Thyroid gland (tissue), 4 donors: Measurements from ENCODE around the gene NXNL2. TPM values are rescaled to one million over a fixed set of nuclear protein-coding genes. Genes with fewer than 3 reads are reported as not detected.

Experiments used
- DNase-seq, 2 donors: peaks; one replicate each; pipeline ENCODE4 v3.0.0-alpha.2; 2019
- H3K27ac ChIP-seq, 3 donors: fragments of 200-600 bp; sonication (generic); 1 replicate in 2 of 3; 2 replicates in 1 of 3; pipeline ENCODE4 v1.5.1; 2016 to 2019; ENCODE audit warnings: mild to moderate bottlenecking in 1 of 3, moderate library complexity in 1 of 3
- H3K27me3 ChIP-seq: fragments of 200-600 bp; sonication (generic); one replicate; pipeline ENCODE4 v1.5.1; 2019
- H3K36me3 ChIP-seq, 2 donors: fragments of 200-600 bp; sonication (generic); one replicate each; pipeline ENCODE4 v1.5.1; 2016 to 2019
- H3K4me1 ChIP-seq, 2 donors: fragments of 200-600 bp; sonication (generic); one replicate each; pipeline ENCODE4 v1.5.1; 2017 to 2019
- H3K4me3 ChIP-seq, 3 donors: fragments of 200-600 bp; sonication (generic); replicated peaks in 1 of 3; 1 replicate in 2 of 3; 2 replicates in 1 of 3; pipeline ENCODE4 v1.5.1; 2016; ENCODE audit warnings: mild to moderate bottlenecking in 1 of 3
- H3K9me3 ChIP-seq: fragments of 200-600 bp; sonication (generic); one replicate; pipeline ENCODE4 v1.5.1; 2017
- CTCF ChIP-seq, 6 experiments: fragments of 200-600 bp in 3 of 6; fragments of 450-650 bp in 3 of 6; sonication (generic) in 3 of 6; IDR thresholded peaks; one replicate each; pipeline ENCODE4 v1.5.1; 2016 to 2019; ENCODE audit warnings: antibody characterized with exemption in 6 of 6, mild to moderate bottlenecking in 2 of 6, inconsistent platforms in 1 of 6, moderate library complexity in 1 of 6
- POLR2A ChIP-seq, 2 donors: fragments of 450-650 bp; IDR thresholded peaks; one replicate each; pipeline ENCODE4 v1.6.1; 2017; ENCODE audit warnings: antibody characterized with exemption in 2 of 2, mild to moderate bottlenecking in 2 of 2, moderate library complexity in 1 of 2
- WGBS, 2 donors: methylation state at CpG; one replicate each; pipeline ENCODE4 v1.1.5; 2017; 5-methylcytosine and 5-hydroxymethylcytosine counted together
- intact Hi-C: fragments of 100-400 bp; cut with DNase I; formaldehyde crosslinking; loops from one replicate; pipeline ENCODE4 v1.15.1; 2023
- total RNA-seq, 4 donors: library from RNA; depleted of rRNA; stranded (reverse); fragments of >200 nt; gene quantifications; one replicate each; pipeline ENCODE4 v1.2.3, GENCODE V29; 2016

Gene NXNL2
- total RNA-seq, 4 donors from 2014 or later, result 0.49 to 1.3 (median 0.81) TPM; not detected in 1

- no peak overlapping the region for H3K4me3 ChIP-seq
- DNase-seq, result no peak
- no peaks in the 10 kb centered on the region for H3K27me3 ChIP-seq
- no peaks in the 10 kb centered on the region for H3K36me3 ChIP-seq
- 92 to 94% methylated on average over 10 of the region's 10 CpGs for WGBS, 2 donors
- no peaks in the 10 kb centered on the region for H3K9me3 ChIP-seq
- intact Hi-C loops, result no loop called here
- TF ChIP-seq POLR2A (IDR thresholded peaks at IDR 0.05), result no peak
- TF ChIP-seq CTCF (IDR thresholded peaks at IDR 0.05), result no peak
- no peak overlapping the region for H3K27ac ChIP-seq
- peaks cover 7 to 17% of the 10 kb centered on the region in 2 donors for H3K4me1 ChIP-seq
Observed at GRCh38 chr9:88540251-88540763, 5.3 kb downstream of the NXNL2 start.

- Histone ChIP-seq H3K36me3 (no peaks in the 10 kb centered on the region), H3K9me3 (no peaks in the 10 kb centered on the region), H3K27ac (no peak overlapping the region), H3K4me3 (no peak overlapping the region), H3K4me1 (no peaks in the 10 kb centered on the region), H3K27me3 (no peaks in the 10 kb centered on the region)
- 61 to 68% methylated on average over 11 of the region's 11 CpGs for WGBS, 2 donors
- no peak for DNase-seq
- no peak for TF ChIP-seq POLR2A (IDR thresholded peaks at IDR 0.05)
- TF ChIP-seq CTCF (IDR thresholded peaks at IDR 0.05), result no peak
- intact Hi-C loops, result no loop called here
Observed at GRCh38 chr9:88544245-88544644, 9.3 kb downstream of the NXNL2 start.

GRCh38 chr9:88551546-88552137 lies 16.7 kb downstream of the NXNL2 start:
- no peak for DNase-seq
- Histone ChIP-seq H3K36me3 (no peaks in the 10 kb centered on the region), H3K4me3 (no peak overlapping the region), H3K27ac (no peak overlapping the region), H3K4me1 (no peaks in the 10 kb centered on the region), H3K27me3 (no peaks in the 10 kb centered on the region), H3K9me3 (no peaks in the 10 kb centered on the region)
- no peak for TF ChIP-seq CTCF (IDR thresholded peaks at IDR 0.05)
- TF ChIP-seq POLR2A (IDR thresholded peaks at IDR 0.05), result no peak
- intact Hi-C loops, result no loop called here
- 54 to 58% methylated on average over 2 of the region's 2 CpGs for WGBS, 2 donors

GRCh38 chr9:88553350-88553749 lies 18.4 kb downstream of the NXNL2 start:
- TF ChIP-seq POLR2A (IDR thresholded peaks at IDR 0.05), result no peak
- no peak for TF ChIP-seq CTCF (IDR thresholded peaks at IDR 0.05)
- DNase-seq, result no peak
- Histone ChIP-seq H3K4me3 (no peak overlapping the region), H3K4me1 (no peaks in the 10 kb centered on the region), H3K27ac (no peak overlapping the region), H3K36me3 (no peaks in the 10 kb centered on the region), H3K9me3 (no peaks in the 10 kb centered on the region), H3K27me3 (no peaks in the 10 kb centered on the region)
- intact Hi-C loops, result no loop called here
- WGBS, 2 donors, result 92 to 95% methylated on average over 3 of the region's 3 CpGs

GRCh38 chr9:88555268-88555980 lies 20.4 kb downstream of the NXNL2 start:
- Histone ChIP-seq H3K27me3 (no peaks in the 10 kb centered on the region), H3K4me1 (no peaks in the 10 kb centered on the region), H3K36me3 (no peaks in the 10 kb centered on the region), H3K27ac (no peak overlapping the region), H3K9me3 (no peaks in the 10 kb centered on the region), H3K4me3 (no peak overlapping the region)
- 94 to 96% methylated on average over 11 of the region's 12 CpGs for WGBS, 2 donors
- DNase-seq, result no peak
- intact Hi-C loops, result no loop called here
- TF ChIP-seq CTCF (IDR thresholded peaks at IDR 0.05), result no peak
- no peak for TF ChIP-seq POLR2A (IDR thresholded peaks at IDR 0.05)
